NCI-H2227 treated with DMSO at 0.1 percent for 48 hours (cell line): ENCODE data around the gene NCOA1.

Source experiments
- DNase-seq: peaks from one replicate; lab custom pipeline; 2025; lab: John Stamatoyannopoulos, UW

Gene NCOA1

DNA sequence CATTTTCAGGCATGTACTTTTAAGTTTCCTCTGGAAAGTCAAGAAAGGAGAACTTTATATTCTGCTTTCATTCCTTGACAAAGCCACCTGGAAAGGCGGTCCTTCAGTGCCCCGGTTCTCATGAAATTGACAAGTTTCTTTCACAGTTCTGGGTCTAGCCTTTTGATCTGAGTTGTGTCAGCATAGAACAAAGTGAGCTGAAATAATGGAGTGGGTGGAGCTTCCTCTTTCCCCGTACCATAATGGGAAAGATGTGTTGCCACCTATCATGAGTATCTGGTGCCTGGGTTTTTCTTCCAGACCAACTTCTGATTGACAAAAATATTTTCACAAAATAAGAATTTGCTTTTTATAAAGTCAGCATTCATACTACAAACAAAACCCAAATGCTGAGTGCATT, 252.9 kb downstream of the NCOA1 start:
- DNase-seq: no peak

- DNase-seq: no peak
Observed at GRCh38 chr2:24744356-24744755, 253.3 kb downstream of the NCOA1 start.

DNA sequence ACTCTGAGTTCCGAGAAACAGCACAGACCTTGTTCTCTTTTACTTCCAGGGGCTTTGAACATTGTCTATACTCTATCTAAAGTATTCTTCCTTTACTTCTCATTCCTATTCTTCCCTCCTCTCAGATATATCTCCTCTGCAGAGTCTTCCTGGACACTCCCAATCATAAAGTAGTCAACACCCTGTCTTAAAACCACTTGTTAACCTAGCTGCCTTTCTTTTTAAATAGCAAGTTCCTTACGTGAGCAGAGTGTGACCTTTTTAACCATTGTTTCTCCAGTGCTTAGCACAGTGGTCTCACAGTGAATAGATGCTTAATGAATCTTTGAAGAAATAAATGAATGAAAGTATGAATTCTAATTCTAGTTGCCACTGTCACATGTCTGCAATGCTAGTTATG, 254.8 kb downstream of the NCOA1 start:
- no peak for DNase-seq

DNA sequence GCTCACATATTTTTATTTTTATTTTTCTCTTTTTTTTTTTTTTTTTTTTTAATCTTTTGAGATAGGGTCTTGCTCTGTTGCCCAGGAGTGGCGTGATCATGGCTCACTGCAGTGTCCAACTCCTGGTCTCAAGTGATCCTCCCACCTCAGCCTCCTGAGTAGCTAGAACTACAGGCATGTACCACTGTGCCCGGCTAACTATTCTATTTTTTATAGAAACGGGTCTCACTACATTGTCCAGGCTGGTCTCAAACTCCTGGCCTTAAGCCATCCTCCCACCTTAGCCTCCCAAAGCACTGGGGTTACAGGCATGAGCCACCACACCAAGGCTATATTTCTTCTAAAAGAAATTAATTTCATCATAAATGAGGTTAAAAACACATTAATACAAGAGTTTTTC, 256.2 kb downstream of the NCOA1 start:
- no peak for DNase-seq

DNA sequence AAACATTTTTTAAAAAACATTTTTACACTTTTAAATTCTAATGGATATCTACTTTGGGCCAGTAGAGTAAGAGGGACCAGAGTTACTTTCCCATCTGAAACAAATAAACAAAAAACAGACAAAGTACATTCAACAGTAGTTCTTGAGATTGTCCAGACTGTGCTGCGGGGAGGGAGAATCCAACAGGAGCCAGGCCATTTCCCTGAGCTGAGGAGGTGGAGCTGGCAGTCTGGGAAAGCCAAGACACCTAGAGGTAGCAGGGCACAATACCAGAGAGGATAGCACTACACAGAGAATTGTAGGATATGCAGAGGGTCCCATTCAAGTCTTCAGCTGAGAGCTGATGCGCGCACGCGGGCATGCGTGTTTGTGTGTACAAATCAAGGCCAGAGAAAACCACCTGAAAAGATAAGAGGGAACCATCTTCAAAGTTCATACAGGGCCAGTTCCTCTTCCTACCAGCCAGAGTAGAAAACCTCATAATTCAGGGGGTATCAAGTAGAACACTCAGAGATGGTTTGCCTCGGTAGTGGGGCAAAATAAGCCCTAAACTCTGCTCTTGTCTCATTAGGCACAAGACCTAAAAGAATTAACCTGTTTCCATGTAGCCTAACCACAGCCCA, 258.1 kb downstream of the NCOA1 start:
- DNase-seq: no peak

GRCh38 chr2:24754985-24755705, 264.1 kb downstream of the NCOA1 start:
- DNase-seq: no peak

GRCh38 chr2:24756789-24757188, 265.7 kb downstream of the NCOA1 start:
- no peak for DNase-seq

DNA sequence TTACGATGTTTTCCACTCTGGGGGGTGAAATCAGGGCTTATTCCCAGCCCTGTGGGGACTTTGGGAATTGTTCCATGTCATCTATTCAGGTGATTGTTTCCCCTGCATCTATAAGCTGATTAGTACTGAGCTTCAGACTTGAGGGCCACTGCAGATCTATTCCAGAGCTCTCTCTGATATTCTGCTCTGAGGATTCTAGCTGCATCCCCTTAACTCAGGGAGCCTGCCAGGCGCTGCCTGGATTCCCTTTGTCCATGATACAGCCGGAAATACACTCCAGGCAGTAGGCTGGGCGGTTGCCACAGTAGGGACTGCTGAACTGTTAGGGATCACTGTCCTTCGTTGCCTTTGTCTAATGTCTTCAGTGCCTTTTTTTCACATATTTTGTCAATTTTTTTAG, 270.8 kb downstream of the NCOA1 start:
- no peak for DNase-seq

GRCh38 chr2:24762518-24762917, 271.5 kb downstream of the NCOA1 start:
- DNase-seq: no peak

GRCh38 chr2:24763843-24764242, 272.8 kb downstream of the NCOA1 start:
- no peak for DNase-seq

DNA sequence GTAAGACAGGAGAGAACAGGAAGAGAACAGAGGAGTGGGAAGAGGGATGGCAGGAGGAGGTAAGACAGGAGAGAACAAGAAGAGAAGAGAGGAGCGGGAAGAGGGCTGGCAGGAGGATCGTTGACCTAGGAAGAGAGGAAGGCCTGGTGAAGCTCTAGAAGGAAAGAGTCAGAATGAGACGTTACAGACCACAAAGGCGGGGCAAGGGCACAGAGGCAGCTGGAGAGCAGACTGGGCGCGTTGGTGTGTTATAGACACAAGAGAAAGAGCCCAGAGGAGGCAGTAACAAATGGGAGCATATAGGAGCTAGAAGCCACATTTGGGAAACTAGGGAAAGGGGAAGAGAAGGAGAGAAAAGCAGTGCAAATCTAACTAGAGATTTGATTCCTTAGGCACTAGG, 275.6 kb downstream of the NCOA1 start:
- no peak for DNase-seq

DNA sequence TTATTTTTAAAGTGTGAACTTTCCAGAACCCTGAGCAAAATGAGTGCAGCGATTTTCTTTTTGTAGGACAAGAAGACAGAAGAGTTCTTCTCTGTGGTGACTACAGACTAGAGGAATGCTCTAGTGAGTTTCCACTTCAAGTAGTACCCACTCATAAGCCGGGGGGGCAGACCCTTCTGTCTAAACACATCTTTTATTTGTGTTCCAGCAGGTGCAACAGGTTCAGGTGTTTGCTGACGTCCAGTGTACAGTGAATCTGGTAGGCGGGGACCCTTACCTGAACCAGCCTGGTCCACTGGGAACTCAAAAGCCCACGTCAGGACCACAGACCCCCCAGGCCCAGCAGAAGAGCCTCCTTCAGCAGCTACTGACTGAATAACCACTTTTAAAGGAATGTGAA, 277.0 kb downstream of the NCOA1 start:
- DNase-seq: no peak

DNA sequence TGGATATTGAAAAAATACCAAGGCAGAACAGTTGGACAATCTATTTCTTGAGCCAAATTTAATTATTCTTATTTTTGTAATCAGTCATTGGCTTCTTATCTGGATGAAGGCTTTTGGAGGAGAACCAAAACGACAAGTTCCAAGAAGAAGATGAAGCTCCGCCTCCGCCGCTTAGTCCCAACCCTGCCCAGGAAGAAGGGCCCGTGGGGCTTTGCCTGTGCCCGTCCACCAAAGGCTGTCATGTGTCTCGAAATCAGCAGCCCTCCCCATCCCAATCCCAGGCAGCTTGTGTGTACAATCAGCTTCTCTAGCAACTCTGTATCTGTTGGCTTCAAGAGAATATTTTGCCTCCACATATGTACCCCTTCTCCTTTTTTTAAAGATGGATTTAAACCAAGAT, 277.5 kb downstream of the NCOA1 start:
- no peak for DNase-seq

- DNase-seq: no peak
Observed at GRCh38 chr2:24771061-24771460, 280.0 kb downstream of the NCOA1 start.

DNA sequence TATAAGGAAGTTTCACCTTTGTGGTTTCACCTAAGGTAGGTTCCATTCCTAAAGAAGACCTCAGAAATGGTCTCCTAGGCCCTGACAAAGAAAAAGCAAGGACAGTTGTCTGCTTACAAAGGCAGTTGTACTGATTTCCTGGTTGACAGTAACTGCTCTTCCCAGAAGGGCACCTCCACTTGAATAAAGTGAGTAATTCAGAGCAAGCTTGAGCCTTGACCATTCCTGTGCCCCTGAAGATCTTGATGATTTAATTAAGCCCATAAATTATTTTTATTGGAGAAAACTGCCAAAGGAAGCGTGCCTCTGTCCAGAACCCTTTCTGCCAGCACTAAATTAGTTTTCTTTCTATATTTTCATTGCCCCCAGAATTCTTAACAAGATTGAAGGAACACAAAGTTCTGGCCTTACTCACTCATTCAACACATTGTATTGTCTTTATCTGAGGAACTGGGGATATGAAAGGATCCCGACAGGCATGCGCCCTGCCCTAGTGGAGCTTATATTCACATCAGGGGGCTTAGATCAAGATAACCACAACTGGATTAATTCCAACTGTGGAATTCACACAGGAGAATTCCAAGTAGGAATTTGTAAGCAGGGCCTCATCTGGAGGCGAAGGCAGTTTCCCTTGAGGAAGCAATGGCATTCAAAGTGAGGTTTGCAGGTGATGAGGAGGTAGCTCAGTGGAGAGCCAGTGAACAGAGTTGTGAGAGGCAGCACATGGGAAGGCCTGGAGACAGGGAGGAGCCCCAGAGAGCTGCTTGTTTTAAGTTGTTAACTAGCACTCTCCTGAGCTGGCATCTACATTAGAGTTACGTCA, 280.9 kb downstream of the NCOA1 start:
- no peak for DNase-seq

DNA sequence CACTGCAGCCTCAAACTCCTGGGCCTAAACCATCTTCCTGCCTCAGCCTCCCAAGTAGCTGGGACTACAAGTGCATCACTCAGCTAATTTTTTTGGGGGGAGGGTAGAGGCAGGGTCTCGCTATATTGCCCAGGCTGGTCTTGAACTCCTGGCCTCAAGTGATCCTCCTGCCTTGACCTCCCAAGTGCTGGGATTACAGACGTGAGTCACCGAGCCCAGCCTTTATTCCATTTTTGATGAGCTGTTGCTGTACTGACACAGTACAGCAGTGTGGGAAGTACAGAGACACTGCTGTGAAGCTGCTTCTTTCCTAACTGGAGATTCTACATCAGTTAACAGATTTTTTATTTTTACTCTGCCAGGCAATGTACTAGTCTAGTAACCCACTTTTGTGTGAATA, 283.3 kb downstream of the NCOA1 start:
- DNase-seq: no peak

DNA sequence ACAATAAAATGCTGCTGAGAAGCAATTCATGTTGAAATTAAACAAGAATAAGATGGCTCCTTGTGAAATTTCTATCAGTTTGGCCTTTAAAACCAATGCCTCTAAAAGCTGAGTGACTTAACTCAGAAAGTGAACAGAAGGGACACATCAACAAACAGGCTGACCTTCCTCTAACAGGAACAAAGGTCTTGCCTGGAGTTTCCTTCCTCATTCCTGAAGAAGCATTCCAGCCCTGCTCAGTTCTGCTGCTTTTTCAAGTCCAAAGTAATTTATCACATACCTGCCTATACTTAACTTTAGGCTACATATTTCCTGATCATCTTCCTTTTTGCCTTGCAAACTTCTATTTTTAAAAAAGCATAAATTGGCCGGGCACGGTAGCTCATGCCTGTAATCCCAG, 288.1 kb downstream of the NCOA1 start:
- no peak for DNase-seq

- DNase-seq: no peak
Observed at GRCh38 chr2:24783641-24784040, 292.6 kb downstream of the NCOA1 start.

- no peak for DNase-seq
Observed at GRCh38 chr2:24785671-24786321, 294.7 kb downstream of the NCOA1 start.

GRCh38 chr2:24787532-24787931, 296.5 kb downstream of the NCOA1 start:
- DNase-seq: no peak

DNA sequence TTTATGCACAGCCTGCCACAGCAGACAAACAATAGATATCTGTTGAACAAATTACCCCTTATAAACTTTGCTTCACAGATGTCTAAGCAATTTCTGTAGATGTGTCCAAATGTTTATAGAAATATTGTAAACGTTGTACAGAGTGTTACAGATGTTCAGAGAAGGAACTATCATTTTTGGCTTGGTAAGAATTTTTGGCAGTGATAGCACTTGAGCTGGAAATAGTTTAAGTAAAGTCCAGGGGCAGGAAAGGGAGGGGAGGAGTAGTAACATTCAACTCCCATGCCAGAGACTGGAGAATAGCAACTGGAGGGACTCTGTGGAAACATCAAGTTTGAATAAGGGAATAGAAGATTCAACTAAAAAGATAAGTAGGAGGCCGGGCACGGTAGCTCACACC, 297.8 kb downstream of the NCOA1 start:
- no peak for DNase-seq

- DNase-seq: peak; percentile 35
Observed at GRCh38 chr2:24791452-24791851, 300.4 kb downstream of the NCOA1 start.

GRCh38 chr2:24792542-24792873, 301.5 kb downstream of the NCOA1 start:
- DNase-seq: peak; percentile 34
